Purkinje cell (primary cell): ENCODE results near the gene C6orf62. TPM values are rescaled to one million over a fixed set of nuclear protein-coding genes. Genes with fewer than 3 reads are reported as not detected.

ENCODE experiments used
- polyA plus RNA-seq: library from polyadenylated mRNA; unstranded; fragments of >200 nt; fragmentation: Nextera tagmentation; gene quantifications from 2 replicates; pipeline ENCODE4 v1.2.1, GENCODE V29; 2014

The C6orf62 gene
- polyA plus RNA-seq, result 56.7 and 74.4 TPM in 2 replicates

GRCh38 chr6:24719125-24719971 is at the start of gene C6orf62:
C6orf62 (minus strand) TSS chr6:24719154; CDS start chr6:24718668, 486 bp downstream.

DNA sequence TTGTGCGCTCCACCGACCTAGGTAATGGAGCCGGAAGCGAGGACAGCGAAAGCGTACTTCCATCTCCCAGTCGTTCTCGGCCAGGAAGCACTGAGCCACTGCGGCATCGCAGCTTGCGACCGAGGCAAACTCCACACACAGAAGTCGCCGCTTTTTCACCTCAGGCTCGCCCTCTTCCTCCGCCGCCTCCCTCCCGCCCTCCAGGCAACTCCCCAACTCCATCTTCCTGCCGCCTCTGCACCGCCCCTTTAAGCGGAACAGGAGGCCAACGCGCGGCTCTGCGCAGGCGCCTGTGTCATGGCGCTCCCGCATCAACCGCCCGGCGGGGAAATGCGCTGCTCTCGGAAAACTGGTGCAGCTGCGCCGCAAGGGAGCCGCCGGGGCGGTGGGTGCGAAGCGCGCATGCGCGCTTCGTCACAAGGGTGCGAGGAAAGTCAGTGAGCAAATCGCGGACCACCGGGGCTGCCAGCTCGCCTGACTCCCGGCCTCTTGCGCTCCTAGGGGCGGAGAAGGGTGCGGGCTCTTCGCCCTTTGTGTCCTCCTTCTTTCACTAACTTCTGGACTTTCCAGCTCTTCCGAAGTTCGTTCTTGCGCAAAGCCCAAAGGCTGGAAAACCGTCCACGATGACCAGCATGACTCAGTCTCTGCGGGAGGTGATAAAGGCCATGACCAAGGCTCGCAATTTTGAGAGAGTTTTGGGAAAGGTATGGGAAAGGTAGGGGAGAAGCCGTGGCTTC is 52.1 kb downstream of the C6orf62 start, which contains the start of the genes ACOT13 and TDP2:
TSS of gene ACOT13 (plus strand) at position 437 of the 737 bp plus-strand sequence. CDS start at position 624, 187 bp downstream.
TSS of gene TDP2 (minus strand) at position 259 of the 737 bp plus-strand sequence. CDS start at position 222, 37 bp downstream.

Other genes starting within 250 kb of the C6orf62 start
- gene GPLD1, start 229.6 kb downstream of the C6orf62 start, polyA plus RNA-seq, result 5.4 and 6.0 TPM in 2 replicates
- gene ALDH5A1, start 224.2 kb downstream of the C6orf62 start, polyA plus RNA-seq, result 25.9 and 39.7 TPM in 2 replicates
- 5.2 and 8.7 TPM in 2 replicates for gene KIAA0319, start 73.0 kb downstream of the C6orf62 start, polyA plus RNA-seq
- gene TDP2, start 52.3 kb downstream of the C6orf62 start, polyA plus RNA-seq, result 36.3 and 44.0 TPM in 2 replicates
- 107 and 117 TPM in 2 replicates for gene ACOT13, start 52.1 kb downstream of the C6orf62 start, polyA plus RNA-seq
- gene GMNN, start 55.8 kb upstream of the C6orf62 start, polyA plus RNA-seq, result 14.2 and 36.3 TPM in 2 replicates
- gene ARMH2, start 79.8 kb upstream of the C6orf62 start, polyA plus RNA-seq, result not detected in 2 replicates
- 58.1 and 62.1 TPM in 2 replicates for gene RIPOR2, start 216.8 kb upstream of the C6orf62 start, polyA plus RNA-seq